ENCODE measurements around the gene CALCOCO1.

DNA sequence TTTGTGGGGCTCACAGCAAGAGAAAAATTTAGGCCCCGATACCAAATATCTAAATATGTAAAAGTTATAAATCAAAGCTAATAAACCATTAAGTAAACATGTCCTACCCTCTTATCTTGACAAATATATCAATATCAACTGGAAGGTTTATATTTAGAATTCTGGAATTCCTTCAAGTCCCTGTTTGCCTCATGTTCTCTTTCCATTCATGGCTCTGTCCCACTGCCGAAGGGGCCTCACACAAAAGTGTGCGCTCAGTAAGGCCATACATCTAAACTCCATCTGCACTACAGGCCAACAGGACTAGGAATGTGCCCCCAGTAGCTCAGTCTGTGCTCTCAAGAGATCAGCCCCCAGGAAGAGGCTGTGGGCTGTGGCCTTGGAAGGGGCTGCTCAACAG, 40.8 kb downstream of the CALCOCO1 start:
- no peak for TF ChIP-seq EZH2phosphoT487 (IDR thresholded peaks at IDR 0.05; ENCODE audit: borderline replicate concordance)
- no peak for TF ChIP-seq CTCF (conservative IDR thresholded peaks at IDR 0.05; ENCODE audit: low read length)
